ACC112 (cell line): ENCODE results near the gene TUBGCP2.
"Not testable (repeated sequence)": the region's sequence is repeated elsewhere in the genome, so short reads cannot be mapped to it uniquely, and the experiment has no call there.

Experiments used
- H2AFZ ChIP-seq: fragments of 200-600 bp; sonication (generic); one replicate; pipeline ENCODE4 v1.6.0; 2017; ENCODE audit warnings: antibody characterized with exemption, low read length; ENCODE audit not compliant: unreplicated experiment
- H3K27ac ChIP-seq: fragments of 200-600 bp; sonication (generic); 2 replicates; pipeline ENCODE4 v1.5.1; 2014; ENCODE audit warnings: low read depth, mild to moderate bottlenecking, antibody characterized with exemption, low read length, moderate library complexity
- H3K27me3 ChIP-seq: fragments of 200-600 bp; sonication (generic); 2 replicates; pipeline ENCODE4 v1.6.1; 2014; ENCODE audit warnings: mild to moderate bottlenecking, antibody characterized with exemption, low read length, moderate library complexity, mixed read lengths; ENCODE audit not compliant: insufficient read depth
- H3K36me3 ChIP-seq: fragments of 200-600 bp; sonication (generic); 2 replicates; pipeline ENCODE4 v1.6.1; 2016; ENCODE audit warnings: mild to moderate bottlenecking, antibody characterized with exemption, low read length, moderate library complexity, mixed read lengths; ENCODE audit not compliant: insufficient read depth
- H3K4me1 ChIP-seq: fragments of 200-600 bp; sonication (generic); one replicate; pipeline ENCODE4 v1.6.1; 2016; ENCODE audit warnings: low read length, mixed read lengths; ENCODE audit not compliant: insufficient read depth, unreplicated experiment, control insufficient read depth
- H3K4me3 ChIP-seq: fragments of 200-600 bp; sonication (generic); 2 replicates; pipeline ENCODE4 v1.5.1; 2014; ENCODE audit warnings: mild to moderate bottlenecking, low read depth, low read length
- H3K79me2 ChIP-seq: fragments of 200-600 bp; sonication (generic); one replicate; pipeline ENCODE4 v1.6.0; 2016; ENCODE audit warnings: low read length; ENCODE audit not compliant: control insufficient read depth, unreplicated experiment, insufficient read depth

The TUBGCP2 gene

DNA sequence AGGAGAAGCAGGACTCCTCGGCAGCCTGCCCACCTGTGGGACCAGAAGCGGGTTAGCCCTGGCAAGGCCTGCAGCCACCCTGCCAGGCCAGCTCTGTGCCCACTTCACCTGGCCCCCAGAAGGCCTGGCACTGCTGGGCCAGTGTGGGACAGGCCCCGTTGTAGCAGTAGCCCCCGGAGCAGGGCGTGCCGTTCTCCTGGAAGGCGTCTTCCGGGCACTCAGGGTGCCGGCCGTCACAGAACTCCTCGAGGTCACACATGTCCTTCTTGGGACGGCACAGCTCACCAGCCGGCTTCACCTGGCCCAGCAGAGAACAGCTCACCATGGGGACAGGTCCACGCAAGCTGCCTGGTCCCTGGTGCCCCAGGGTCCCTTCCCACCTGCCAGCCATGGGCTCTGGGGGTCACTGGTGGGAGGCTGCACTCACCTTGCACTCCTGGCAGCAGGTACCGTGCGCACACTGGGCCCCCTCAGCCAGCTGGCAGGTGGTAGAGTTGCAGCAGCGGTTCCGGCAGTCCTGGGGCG is 37.8 kb downstream of the TUBGCP2 start:
- H3K4me1 ChIP-seq, result no peaks in the 10 kb centered on the region
- H3K36me3 ChIP-seq, result no peaks in the 10 kb centered on the region
- no peak overlapping the region for H3K27ac ChIP-seq
- 0 out of 2 replicates have a peak, but pooled peaks cover 6% of the 10 kb centered on the region for H3K27me3 ChIP-seq
- no peak overlapping the region for H3K4me3 ChIP-seq
- H2AFZ ChIP-seq, result no peak overlapping the region
- no peaks in the 10 kb centered on the region for H3K79me2 ChIP-seq

DNA sequence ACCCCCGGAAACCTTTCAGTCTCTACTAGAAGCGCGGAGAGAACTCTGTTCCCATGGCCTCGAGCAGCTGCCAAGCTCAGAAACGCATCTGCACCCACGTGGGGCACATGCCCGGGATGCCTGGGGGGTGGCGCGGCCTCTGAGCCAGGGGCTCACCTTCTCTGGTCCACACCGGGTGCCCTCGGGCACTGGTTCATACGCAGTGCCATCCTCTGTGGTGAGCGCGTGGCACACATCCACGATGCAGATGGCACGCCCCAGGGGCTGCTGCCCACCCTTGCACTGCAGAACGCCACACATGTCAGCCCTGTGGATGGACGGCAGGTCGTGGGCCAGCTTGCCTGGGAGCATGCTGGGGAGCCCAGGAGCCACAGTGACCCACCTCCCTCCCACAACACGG is 38.5 kb downstream of the TUBGCP2 start:
- Histone ChIP-seq H3K4me3 (no peak overlapping the region), H3K27me3 (no peaks in the 10 kb centered on the region), H3K36me3 (no peaks in the 10 kb centered on the region)

DNA sequence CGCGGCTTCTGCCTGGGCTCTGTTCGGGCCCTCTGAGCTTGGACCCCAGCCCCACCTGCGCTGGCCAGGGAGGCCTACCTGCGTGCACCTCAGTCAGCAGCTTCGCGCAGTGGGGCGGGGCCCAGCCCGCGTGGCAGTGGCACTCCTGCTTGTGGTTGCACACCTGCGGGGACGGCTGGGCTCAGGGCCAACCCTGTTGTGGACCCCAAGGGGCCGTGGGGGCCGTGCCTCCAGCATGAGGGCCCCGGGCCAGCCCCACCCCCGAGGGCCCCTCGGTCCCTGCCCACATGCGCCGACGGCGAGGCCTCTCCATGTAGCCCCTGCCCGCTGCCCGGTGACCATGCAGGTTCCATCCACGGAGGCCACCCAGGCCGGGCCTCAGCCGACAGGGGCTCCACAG is 39.3 kb downstream of the TUBGCP2 start:
- no peak overlapping the region for H3K4me3 ChIP-seq
- H3K27ac ChIP-seq, result no peak overlapping the region
- no peaks in the 10 kb centered on the region for H3K27me3 ChIP-seq
- H3K4me1 ChIP-seq, result no peaks in the 10 kb centered on the region
- no peaks in the 10 kb centered on the region for H3K79me2 ChIP-seq
- H2AFZ ChIP-seq, result no peak overlapping the region
- H3K36me3 ChIP-seq, result no peaks in the 10 kb centered on the region

More for the DNA sequence above, 38.5 kb downstream of the TUBGCP2 start:
- Histone ChIP-seq H3K4me1 (no peaks in the 10 kb centered on the region), H2AFZ (no peak overlapping the region), H3K27ac (no peak overlapping the region), H3K79me2 (no peaks in the 10 kb centered on the region)

DNA sequence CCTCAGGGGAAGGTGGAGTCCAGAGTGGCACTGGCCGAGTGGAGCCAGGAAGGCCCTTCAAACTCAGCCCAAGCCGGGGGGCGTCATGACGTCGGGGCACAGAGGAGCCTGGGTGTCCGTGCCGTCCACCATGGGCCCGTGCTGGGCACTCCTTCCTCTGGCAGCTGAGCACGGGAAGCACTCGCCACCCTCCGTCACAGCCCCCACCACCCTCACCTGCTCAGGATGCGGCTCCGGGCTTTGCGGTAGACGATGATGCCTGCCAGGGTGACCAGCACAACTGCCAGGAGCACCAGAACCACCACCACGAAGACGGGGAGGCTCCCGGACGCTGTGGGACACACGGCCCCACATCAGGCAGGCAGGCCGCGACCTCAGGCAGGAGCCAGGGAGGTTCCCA is 40.1 kb downstream of the TUBGCP2 start:
- Histone ChIP-seq H3K4me3 (no peak overlapping the region), H2AFZ (no peak overlapping the region), H3K36me3 (no peaks in the 10 kb centered on the region), H3K27ac (no peak overlapping the region), H3K79me2 (no peaks in the 10 kb centered on the region), H3K27me3 (no peaks in the 10 kb centered on the region), H3K4me1 (no peaks in the 10 kb centered on the region)

DNA sequence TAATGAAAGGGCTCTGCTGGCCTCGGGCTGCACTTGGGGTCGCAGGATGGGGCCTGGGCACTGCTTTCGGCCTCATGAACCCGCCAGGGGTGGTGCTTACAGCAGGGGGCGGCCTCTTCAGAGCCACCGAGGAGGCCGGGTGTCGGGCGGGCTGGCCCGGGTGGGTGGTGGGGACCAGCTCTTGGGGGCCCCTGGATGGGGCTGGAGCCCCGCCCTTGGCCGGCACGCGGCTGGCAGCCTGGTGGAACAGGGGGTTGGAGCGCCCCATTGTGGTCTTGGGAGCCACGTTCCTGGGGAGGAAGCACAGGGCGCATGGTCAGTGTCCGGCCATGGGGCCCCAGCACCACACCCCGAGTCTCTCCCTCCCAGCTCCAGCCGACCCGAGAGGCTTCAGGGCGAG is 40.8 kb downstream of the TUBGCP2 start:
- no peaks in the 10 kb centered on the region for H3K36me3 ChIP-seq
- H2AFZ ChIP-seq, result no peak overlapping the region
- H3K27ac ChIP-seq, result no peak overlapping the region
- no peaks in the 10 kb centered on the region for H3K4me1 ChIP-seq
- H3K79me2 ChIP-seq, result no peaks in the 10 kb centered on the region
- no peaks in the 10 kb centered on the region for H3K27me3 ChIP-seq
- no peak overlapping the region for H3K4me3 ChIP-seq

DNA sequence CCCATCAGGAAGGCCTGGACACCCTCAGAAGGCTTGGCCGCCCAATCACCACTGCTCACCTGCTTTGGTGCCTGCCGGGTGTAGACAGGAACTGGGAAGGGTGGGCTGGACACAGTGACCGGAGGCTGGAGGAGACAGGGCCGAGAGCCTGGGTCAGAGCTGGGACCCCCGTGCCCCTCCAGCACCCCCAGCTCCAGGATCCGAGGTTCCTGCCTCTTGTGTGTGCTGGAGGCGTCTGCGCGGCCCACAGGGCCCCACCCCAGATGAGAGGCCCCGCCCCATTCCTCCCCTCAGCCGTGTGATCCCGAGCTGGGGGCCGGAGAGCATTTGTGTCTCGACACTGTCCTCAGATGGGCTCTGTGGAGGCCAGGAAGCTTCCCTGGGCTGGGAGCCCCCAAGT is 41.4 kb downstream of the TUBGCP2 start:
- H3K27ac ChIP-seq, result no peak overlapping the region
- no peaks in the 10 kb centered on the region for H3K36me3 ChIP-seq

DNA sequence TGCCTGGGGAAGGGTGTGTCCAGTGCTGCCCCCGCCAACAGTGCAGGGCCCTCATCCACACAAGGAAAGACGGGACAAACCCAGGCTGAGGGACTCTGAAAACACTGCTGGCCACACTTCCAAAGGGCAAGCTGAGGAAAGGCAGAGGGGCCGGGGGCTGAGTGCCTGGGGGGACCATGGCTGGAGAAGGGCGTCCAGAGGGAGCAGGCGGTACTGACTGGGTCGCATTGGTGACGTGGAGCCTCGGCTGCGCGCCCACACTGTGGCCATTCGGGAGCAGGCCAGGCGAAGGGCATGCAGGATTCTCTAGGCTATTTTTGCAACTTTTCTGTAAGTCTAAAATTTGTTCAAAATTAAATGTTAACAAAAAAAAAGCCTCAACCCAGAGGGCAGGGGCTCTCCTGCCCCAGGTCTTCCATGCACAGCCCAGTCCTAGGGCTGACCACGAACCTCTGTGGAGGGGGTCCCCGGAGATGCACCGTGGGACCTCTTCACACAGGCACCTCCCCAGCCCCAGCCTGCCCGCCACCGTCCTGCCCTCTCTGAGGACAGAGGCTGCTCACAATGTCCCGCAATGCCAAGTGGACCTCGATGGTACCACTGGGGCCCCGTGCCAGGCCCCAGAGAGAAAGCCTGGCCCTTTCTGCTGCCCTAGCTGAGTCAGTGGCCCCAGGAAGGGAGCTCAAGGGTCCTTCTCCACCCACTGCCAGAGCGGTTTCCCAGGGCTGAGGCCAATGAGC is 42.4 kb downstream of the TUBGCP2 start:
- Histone ChIP-seq H3K4me3 (no peak overlapping the region), H3K27ac (no peak overlapping the region), H3K4me1 (peaks cover 1% of the 10 kb centered on the region), H3K79me2 (no peaks in the 10 kb centered on the region), H2AFZ (no peak overlapping the region), H3K27me3 (no peaks in the 10 kb centered on the region), H3K36me3 (no peaks in the 10 kb centered on the region)

More for the DNA sequence above, 41.4 kb downstream of the TUBGCP2 start:
- H2AFZ ChIP-seq, result no peak overlapping the region
- H3K27me3 ChIP-seq, result no peaks in the 10 kb centered on the region
- no peak overlapping the region for H3K4me3 ChIP-seq
- no peaks in the 10 kb centered on the region for H3K79me2 ChIP-seq
- no peaks in the 10 kb centered on the region for H3K4me1 ChIP-seq

DNA sequence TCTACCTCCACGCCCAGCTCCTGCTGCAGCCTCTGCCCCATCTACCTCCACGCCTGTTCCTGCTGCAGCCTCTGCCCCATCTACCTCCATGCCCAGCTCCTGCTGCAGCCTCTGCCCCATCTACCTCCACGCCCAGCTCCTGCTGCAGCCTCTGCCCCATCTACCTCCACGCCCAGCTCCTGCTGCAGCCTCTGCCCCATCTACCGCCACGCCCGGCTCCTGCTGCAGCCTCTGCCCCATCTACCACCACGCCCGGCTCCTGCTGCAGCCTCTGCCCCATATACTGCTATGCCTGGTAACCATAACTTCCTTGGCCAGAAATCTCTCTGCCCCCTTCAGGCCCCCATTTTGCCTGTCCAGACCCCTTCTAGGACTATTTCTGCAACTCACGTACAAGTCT is 43.6 kb downstream of the TUBGCP2 start:
- H3K27me3 ChIP-seq, H3K4me3 ChIP-seq, H3K27ac ChIP-seq, H3K79me2 ChIP-seq, H3K36me3 ChIP-seq, H2AFZ ChIP-seq: not testable (repeated sequence)
- peaks cover 10% of the 10 kb centered on the region for H3K4me1 ChIP-seq

DNA sequence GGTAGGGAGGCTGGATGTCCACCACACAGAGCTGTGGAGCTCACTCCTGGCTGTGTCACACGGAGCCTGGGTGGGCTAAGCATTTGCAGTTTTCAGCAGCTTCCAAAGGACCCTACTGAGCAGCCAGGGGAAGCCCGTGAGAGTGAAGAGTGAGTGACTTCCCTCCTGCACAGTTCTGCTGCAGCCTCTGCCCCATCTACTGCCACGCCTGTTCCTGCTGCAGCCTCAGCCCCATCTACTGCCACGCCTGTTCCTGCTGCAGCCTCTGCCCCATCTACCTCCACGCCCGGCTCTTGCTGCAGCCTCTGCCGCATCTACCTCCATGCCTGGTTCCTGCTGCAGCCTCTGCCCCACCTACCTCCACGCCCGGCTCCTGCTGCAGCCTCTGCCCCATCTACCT is 44.2 kb downstream of the TUBGCP2 start:
- H3K27me3 ChIP-seq, result no peaks in the 10 kb centered on the region
- H3K4me3 ChIP-seq, result no peak overlapping the region
- peaks cover 16% of the 10 kb centered on the region for H3K4me1 ChIP-seq
- H3K79me2 ChIP-seq, result no peaks in the 10 kb centered on the region
- H3K27ac ChIP-seq, result no peak overlapping the region
- H3K36me3 ChIP-seq, result no peaks in the 10 kb centered on the region
- no peak overlapping the region for H2AFZ ChIP-seq

DNA sequence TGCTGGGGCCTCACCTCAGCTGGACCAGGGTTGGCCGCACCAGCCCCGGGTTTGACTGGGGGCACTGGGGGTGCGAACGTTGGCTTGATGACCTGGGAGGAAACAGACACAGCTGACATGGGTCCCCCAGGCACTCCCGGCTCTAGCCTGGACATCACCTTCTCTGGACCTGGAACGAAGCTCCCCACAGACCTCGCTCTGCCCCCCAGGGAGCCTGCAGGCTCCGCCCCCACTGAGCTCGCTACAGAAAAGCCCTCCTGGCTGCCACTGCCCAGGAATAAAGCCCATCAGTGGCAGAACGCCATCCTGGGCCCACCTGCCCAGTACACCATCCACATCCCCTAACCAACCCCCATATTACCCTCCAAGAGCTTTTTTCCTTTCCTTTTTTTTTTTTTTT is 45.0 kb downstream of the TUBGCP2 start:
- no peaks in the 10 kb centered on the region for H3K79me2 ChIP-seq
- H3K4me3 ChIP-seq, result no peak overlapping the region
- H3K4me1 ChIP-seq, result peaks cover 22% of the 10 kb centered on the region
- H3K27ac ChIP-seq, result no peak overlapping the region
- H3K27me3 ChIP-seq, result no peaks in the 10 kb centered on the region
- H2AFZ ChIP-seq, result no peak overlapping the region
- H3K36me3 ChIP-seq, result no peaks in the 10 kb centered on the region

DNA sequence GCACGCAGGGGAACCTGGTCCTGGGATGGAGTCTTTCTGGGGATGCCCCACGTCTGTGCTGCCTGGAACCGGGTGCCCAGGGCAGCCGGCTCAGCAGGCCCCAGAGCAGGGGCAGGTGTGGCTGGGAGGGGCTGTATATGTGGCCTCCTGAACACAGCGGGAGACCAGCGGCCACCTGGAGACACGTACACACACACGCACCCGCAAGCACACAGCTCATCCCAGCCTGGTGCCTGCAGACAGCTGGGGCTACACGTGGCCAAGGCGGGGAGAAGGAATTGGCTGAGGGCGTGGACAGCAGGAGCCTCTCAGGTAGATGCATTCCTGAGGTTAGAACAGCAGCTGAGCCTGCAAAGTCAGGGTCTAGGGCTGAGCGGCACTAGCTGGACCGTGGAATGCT is 46.0 kb downstream of the TUBGCP2 start:
- no peak overlapping the region for H2AFZ ChIP-seq
- H3K36me3 ChIP-seq, result no peaks in the 10 kb centered on the region
- H3K27me3 ChIP-seq, result no peaks in the 10 kb centered on the region
- no peak overlapping the region for H3K27ac ChIP-seq
- no peak overlapping the region for H3K4me3 ChIP-seq
- H3K79me2 ChIP-seq, result no peaks in the 10 kb centered on the region
- H3K4me1 ChIP-seq, result peaks cover 28% of the 10 kb centered on the region
